Heart right ventricle (tissue), 16 donors: ENCODE results near the gene GAK. TPM values are rescaled to one million over a fixed set of nuclear protein-coding genes. Genes with fewer than 3 reads are reported as not detected.
A peak's percentile ranks its signal among the peaks of the same experiment; 100 is the strongest.

ENCODE experiments used
- ATAC-seq, 8 donors: fragments of 200-7000 bp; cut with Tn5 transposase; one replicate each; pipeline ENCODE4 v1.9.1; 2020; ENCODE audit warnings: mild to moderate bottlenecking in 8 of 8, moderate library complexity in 8 of 8, moderate number of reproducible peaks in 1 of 8
- DNase-seq, 2 donors: peaks; one replicate each; pipeline ENCODE4 v3.0.0-alpha.2; 2020
- H3K27ac ChIP-seq, 10 donors: fragments of 200-600 bp; sonication (generic) in 2 of 10; one replicate each; pipeline versions ENCODE4 v1.5.0 to v1.8.0; 2020 to 2022; ENCODE audit warnings: mild to moderate bottlenecking in 3 of 10
- H3K27me3 ChIP-seq, 7 donors: fragments of 200-600 bp; one replicate each; pipeline ENCODE4 v1.8.0; 2021 to 2022; ENCODE audit warnings: mild to moderate bottlenecking in 2 of 7
- H3K36me3 ChIP-seq, 9 donors: fragments of 200-600 bp; sonication (generic) in 1 of 9; one replicate each; pipeline versions ENCODE4 v1.5.0 to v1.8.0; 2020 to 2022; ENCODE audit warnings: mild to moderate bottlenecking in 2 of 9
- H3K4me1 ChIP-seq, 9 donors: fragments of 200-600 bp; sonication (generic) in 1 of 9; one replicate each; pipeline versions ENCODE4 v1.5.0 to v1.8.0; 2020 to 2022; ENCODE audit warnings: mild to moderate bottlenecking in 4 of 9
- H3K4me3 ChIP-seq, 10 donors: fragments of 200-600 bp; sonication (generic) in 2 of 10; one replicate each; pipeline versions ENCODE4 v1.5.0 to v1.8.0; 2020 to 2022; ENCODE audit warnings: mild to moderate bottlenecking in 7 of 10, moderate library complexity in 2 of 10
- H3K9me3 ChIP-seq, 11 donors: fragments of 200-600 bp in 10 of 11; sonication (generic) in 2 of 11; one replicate each; pipeline versions ENCODE4 v1.5.0 to v1.8.0; 2013 to 2022; ENCODE audit warnings: mild to moderate bottlenecking in 2 of 11, control low read depth in 1 of 11, moderate library complexity in 1 of 11
- WGBS, 2 donors: extraction: QIAGEN DNeasy Blood & Tissue Kit; methylation state at CpG; one replicate each; pipeline ENCODE4 v1.1.7; 2013; ENCODE audit warnings: inconsistent platforms in 1 of 2; 5-methylcytosine and 5-hydroxymethylcytosine counted together
- intact Hi-C, 10 donors: fragments of 100-400 bp; cut with DNase I; formaldehyde crosslinking; loops; one replicate each; pipeline versions ENCODE4 v1.11.1 to v1.14.2; 2022
- polyA plus RNA-seq, 2 donors: library from polyadenylated mRNA; stranded (reverse); fragments of 200-250 nt; gene quantifications; one replicate each; pipeline ENCODE4 v1.2.3, GENCODE V29; 2013
- total RNA-seq, 10 donors: library from RNA; stranded (reverse); fragmentation: NEBNext Ultra II Directional in 3 of 10; extraction: Animal tissue kit (Norgen Biotek cat#: 25700) in 3 of 10; gene quantifications; one replicate each; pipeline versions ENCODE4 v1.2.1 to v1.2.4, GENCODE V29; 2021 to 2023
- TF ChIP-seq, protein P1 (sequence below), 9 donors: fragments of 200-600 bp; sonication (generic) in 2 of 9; IDR thresholded peaks; one replicate each; pipeline versions ENCODE4 v1.5.0 to v1.8.0; 2021 to 2022; ENCODE audit warnings: antibody characterized with exemption in 9 of 9, mild to moderate bottlenecking in 5 of 9, moderate library complexity in 1 of 9
- donor health status: Arrhythmogenic right ventricular cardiomyopathy.
- donor health status: ischemic (EF 13 %, LVEDD 7.1; RV severe dilation, severe dysfunction).
- donor health status: healthy with polysubstance abuse.
- donor health status: DM: no; HTN: yes; CAD: no.
- donor health status: DM: no; HTN: no; CAD: no.
- donor health status: ischemic (EF 25% LVEDD 6.9; RV normal size, moderate dysfunction).
- donor health status: ischemic (EF 25% LVEDD 5.7; RV mildly dilated, moderate dysfunction).
- donor health status: healthy.
- donor health status: DM: yes; HTN: yes; CAD: no.
- donor health status: Ischemic cardiomyopathy.
- donor health status: ischemic (EF 35%, LVEDD 5.7; RV mildly dilated, moderate dysfunction).
- donor health status: nonischemic (EF 11% LVEDD 7.7; RV severe dilation, severe dysfunction).
- donor health status: DM: yes; HTN: yes; CAD: no.
- donor health status: PGD.
- donor health status: ischemic (EF 29% LVEDD 5.4; RV normal size, mild dysfunction).
- donor health status: nonischemic (EF 23%, LVEDD 6.1; RV moderate dilation, normal function).

Gene GAK
- total and polyA plus RNA-seq, 12 donors, result 21.0 to 105 (median 29.2) TPM

DNA sequence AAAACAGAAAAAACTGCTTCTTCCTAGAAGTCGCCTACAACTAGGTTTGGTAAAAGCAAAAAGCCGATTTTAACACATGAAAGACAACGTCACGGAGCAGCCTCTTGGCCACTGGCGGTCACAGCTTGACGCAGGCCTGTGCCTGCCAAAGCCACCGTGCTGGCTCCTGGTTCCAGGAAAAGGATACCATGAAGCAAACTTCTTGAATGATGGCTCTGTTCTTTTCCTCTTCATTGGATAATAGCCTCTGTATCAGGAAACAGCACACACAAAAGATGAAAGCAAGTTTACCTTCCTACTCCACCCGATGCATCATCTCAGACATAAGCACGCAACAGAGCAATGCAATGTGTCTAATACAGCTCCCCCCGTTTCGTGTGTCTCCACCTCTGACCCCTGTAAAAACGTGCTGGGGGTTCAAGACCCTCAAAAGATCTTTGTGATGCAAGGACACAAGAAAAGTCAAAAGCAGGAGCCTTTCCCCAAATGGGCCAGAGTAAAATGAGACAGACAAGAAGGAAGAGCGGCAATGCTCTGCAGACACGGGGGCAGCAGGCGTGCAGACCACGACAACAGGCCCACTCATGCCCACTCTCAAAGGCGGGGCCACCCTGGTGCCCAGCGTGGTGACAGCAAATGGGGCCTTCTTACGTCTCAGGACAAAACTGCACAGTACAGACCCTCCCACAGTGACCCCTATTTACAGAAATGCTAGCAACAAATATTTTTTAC, 19.4 kb downstream of the GAK start:
- ATAC-seq, result no peak
- no peak overlapping the region for H3K27ac ChIP-seq
- peaks cover 0 to 17% (median 6%) of the 10 kb centered on the region in 9 donors for H3K4me1 ChIP-seq
- no peak overlapping the region for H3K4me3 ChIP-seq
- no peaks in the 10 kb centered on the region for H3K9me3 ChIP-seq
- H3K36me3 ChIP-seq, result peaks cover 0 to 56% (median 21%) of the 10 kb centered on the region in 9 donors
- H3K27me3 ChIP-seq, result no peaks in the 10 kb centered on the region
- TF ChIP-seq, protein P1, sequence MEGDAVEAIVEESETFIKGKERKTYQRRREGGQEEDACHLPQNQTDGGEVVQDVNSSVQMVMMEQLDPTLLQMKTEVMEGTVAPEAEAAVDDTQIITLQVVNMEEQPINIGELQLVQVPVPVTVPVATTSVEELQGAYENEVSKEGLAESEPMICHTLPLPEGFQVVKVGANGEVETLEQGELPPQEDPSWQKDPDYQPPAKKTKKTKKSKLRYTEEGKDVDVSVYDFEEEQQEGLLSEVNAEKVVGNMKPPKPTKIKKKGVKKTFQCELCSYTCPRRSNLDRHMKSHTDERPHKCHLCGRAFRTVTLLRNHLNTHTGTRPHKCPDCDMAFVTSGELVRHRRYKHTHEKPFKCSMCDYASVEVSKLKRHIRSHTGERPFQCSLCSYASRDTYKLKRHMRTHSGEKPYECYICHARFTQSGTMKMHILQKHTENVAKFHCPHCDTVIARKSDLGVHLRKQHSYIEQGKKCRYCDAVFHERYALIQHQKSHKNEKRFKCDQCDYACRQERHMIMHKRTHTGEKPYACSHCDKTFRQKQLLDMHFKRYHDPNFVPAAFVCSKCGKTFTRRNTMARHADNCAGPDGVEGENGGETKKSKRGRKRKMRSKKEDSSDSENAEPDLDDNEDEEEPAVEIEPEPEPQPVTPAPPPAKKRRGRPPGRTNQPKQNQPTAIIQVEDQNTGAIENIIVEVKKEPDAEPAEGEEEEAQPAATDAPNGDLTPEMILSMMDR (IDR thresholded peaks at IDR 0.05), result no peak
- no peak for DNase-seq
- WGBS, 2 donors, result 81 to 84% methylated on average over 19 of the region's 19 CpGs
- intact Hi-C loops, result no loop called here

DNA sequence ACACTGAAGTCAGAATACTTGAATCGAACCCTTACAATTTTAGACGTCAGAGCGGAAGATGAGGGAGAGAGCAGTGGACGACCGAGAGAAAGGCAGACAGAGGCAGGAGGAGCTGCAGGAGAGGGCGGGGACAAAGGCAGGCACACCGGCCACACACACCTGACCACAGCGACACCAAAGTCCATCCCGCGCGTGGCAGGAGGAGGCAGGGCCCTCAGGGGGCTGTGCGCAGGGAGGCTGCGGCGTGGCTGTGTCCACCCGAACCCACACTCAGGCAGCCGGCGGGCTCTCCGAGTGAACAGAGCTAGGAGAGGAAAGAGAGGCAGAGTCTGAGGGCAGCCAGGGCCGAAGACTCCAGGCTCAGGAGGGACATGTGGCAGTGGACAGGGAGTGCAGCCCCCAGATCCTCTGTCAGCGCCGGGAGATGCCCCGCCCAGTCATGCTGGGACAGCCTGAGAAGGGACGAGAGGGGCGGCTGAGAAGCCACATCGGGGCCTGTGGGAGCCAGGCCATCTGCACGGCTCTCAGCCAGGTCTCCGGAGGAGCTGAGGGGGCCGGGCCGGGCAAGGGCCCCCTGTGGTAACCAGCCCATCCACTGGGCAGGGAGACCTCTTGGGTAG, 20.1 kb downstream of the GAK start:
- H3K9me3 ChIP-seq, result no peaks in the 10 kb centered on the region
- intact Hi-C loops, result no loop called here
- DNase-seq (peak in 1 of 2 donors; percentile 11), ATAC-seq (peak in 1 of 8 donors; percentile 9)
- 91 to 93% methylated on average over 28 to 29 of the region's 29 CpGs for WGBS, 2 donors
- TF ChIP-seq, protein P1 (IDR thresholded peaks at IDR 0.05), result no peak
- no peaks in the 10 kb centered on the region for H3K27me3 ChIP-seq
- no peak overlapping the region for H3K4me3 ChIP-seq
- H3K36me3 ChIP-seq, result peaks cover 0 to 63% (median 21%) of the 10 kb centered on the region in 9 donors
- H3K27ac ChIP-seq, result no peak overlapping the region
- peaks cover 0 to 17% (median 6%) of the 10 kb centered on the region in 9 donors for H3K4me1 ChIP-seq

DNA sequence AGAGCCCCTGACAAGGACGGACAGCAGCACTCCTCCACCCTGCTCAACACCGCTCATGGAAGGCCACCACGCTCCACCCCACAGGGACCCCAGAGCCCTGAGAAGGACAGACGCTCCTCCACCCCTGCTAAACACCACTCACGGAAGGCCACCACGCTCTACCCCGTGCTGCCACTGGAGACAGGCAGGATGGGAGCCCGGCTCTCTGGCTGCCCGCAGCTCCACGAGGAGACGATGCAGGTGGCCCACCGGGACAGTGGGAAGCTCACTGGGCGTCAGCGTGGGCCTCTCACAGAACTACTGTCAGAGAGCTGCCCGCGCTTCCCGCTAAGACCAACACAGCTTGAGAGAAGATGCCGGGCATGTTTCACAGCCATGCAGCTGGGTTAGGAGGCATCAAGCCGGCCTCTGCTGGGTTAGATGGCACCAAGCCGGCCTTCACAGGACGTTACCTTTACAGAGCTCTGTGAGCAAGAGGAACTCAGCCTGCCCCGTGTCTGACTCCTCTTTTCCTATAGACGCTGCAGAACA, 20.8 kb downstream of the GAK start:
- Histone ChIP-seq H3K27ac (no peak overlapping the region), H3K36me3 (peaks cover 0 to 64% (median 21%) of the 10 kb centered on the region in 9 donors), H3K27me3 (no peaks in the 10 kb centered on the region), H3K4me1 (peaks cover 0 to 13% (median 6%) of the 10 kb centered on the region in 9 donors), H3K4me3 (no peak overlapping the region), H3K9me3 (no peaks in the 10 kb centered on the region)
- DNase-seq, result no peak
- ATAC-seq, result peak in 1 of 8 donors; percentile 5
- intact Hi-C loops, result no loop called here
- TF ChIP-seq, protein P1 (IDR thresholded peaks at IDR 0.05), result no peak
- WGBS, 2 donors, result 96% methylated on average over 23 of the region's 23 CpGs

DNA sequence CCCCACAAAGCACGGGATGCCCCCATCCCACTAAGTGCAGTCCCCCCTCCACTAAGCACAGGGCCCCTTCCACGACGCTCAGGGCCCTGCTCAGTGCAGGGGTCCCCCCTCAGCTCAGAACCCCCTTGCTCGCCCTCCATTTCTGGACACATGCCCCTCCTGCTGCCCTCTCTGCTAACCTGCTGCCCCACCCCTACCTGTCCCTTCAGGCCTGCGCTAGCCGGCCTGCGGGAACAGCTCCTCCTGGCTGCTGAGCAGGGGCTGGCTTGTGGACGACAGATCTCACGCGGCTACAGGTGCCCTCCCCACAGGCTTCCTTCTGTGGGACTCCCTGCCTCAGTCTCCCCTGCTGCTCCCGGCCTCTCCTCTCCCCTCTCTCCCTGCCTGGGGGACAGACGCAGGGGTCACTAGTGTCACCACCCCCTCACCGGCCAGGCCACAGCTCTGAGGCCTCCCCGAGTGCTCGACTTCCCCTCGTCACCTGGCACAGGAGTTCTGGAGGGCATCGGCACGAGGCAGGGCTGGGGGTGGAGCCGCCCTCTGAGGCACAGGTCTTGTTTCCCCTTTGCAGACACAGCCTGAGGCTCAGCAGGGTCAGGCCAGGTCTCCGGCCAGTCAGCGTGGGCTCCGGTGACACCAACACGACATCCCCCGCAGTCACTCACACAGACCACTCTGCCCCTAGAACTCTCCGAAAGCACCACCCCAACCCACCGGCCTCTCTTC, 21.6 kb downstream of the GAK start:
- H3K4me3 ChIP-seq, result no peak overlapping the region
- TF ChIP-seq, protein P1 (IDR thresholded peaks at IDR 0.05), result no peak
- H3K36me3 ChIP-seq, result peaks cover 0 to 64% (median 21%) of the 10 kb centered on the region in 9 donors
- ATAC-seq (no peak), DNase-seq (no peak)
- no peak overlapping the region for H3K27ac ChIP-seq
- 94 to 95% methylated on average over 26 of the region's 26 CpGs for WGBS, 2 donors
- H3K4me1 ChIP-seq, result peaks cover 0 to 9% (median 3%) of the 10 kb centered on the region in 9 donors
- intact Hi-C loops, result no loop called here
- no peaks in the 10 kb centered on the region for H3K9me3 ChIP-seq
- no peaks in the 10 kb centered on the region for H3K27me3 ChIP-seq
